ENCODE results near the gene GLUL. TPM values are rescaled to one million over a fixed set of nuclear protein-coding genes. Genes with fewer than 3 reads are reported as not detected.

The GLUL gene
- total RNA-seq, 1 donor from 2014 or later: 37.8 TPM

DNA sequence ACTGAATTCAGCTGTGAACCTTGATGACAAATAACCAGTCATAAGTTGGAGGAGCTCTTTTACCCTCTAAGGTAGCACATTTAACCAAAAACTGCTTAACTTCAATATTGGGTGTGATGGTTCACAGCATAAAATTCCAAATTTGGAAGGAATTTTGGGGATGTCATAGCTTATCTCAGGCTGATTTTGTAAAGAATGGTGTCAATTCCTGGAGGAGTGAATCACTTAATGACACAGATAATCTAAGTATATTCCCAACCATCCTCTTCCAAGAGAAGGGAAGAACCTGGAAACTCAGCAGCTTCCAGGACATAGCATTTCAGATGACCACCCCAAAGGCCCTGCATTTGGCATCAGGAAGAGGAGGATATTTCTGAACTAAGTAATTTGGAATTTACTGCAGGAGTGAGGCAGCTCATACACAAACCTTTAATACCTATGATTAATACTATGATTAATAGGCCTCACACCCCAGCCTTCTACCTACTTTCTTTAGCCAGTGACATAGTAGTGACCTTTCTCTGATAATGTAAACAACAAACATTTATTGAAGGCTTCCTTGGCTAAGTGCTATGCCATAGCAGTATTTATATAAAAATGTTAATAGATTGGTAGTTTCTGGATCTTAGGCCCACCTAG lies 14.5 kb downstream of the GLUL start:
- intact Hi-C loops (cut with micrococcal nuclease): no loop called here
- Mint-ChIP-seq H3K36me3 (ENCODE audit: low read depth) (no peaks in the 10 kb centered on the region), H3K27ac (no peak overlapping the region), H3K9me3 (no peaks in the 10 kb centered on the region), H3K4me3 (no peak overlapping the region), H3K27me3 (no peaks in the 10 kb centered on the region), H3K4me1 (no peaks in the 10 kb centered on the region)
- TF ChIP-seq, protein P1, sequence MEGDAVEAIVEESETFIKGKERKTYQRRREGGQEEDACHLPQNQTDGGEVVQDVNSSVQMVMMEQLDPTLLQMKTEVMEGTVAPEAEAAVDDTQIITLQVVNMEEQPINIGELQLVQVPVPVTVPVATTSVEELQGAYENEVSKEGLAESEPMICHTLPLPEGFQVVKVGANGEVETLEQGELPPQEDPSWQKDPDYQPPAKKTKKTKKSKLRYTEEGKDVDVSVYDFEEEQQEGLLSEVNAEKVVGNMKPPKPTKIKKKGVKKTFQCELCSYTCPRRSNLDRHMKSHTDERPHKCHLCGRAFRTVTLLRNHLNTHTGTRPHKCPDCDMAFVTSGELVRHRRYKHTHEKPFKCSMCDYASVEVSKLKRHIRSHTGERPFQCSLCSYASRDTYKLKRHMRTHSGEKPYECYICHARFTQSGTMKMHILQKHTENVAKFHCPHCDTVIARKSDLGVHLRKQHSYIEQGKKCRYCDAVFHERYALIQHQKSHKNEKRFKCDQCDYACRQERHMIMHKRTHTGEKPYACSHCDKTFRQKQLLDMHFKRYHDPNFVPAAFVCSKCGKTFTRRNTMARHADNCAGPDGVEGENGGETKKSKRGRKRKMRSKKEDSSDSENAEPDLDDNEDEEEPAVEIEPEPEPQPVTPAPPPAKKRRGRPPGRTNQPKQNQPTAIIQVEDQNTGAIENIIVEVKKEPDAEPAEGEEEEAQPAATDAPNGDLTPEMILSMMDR (IDR thresholded peaks at IDR 0.05): no peak
- no peak for ATAC-seq (ENCODE audit: low read depth)
- CTCF ChIA-PET: interaction anchor here (1.3 kb wide), 1 partner anchor 18 kb away, joined by 3 read pairs; no protein-coding TSS in a partner anchor
- POLR2A ChIA-PET: no interaction called here
- DNase-seq: no peak

DNA sequence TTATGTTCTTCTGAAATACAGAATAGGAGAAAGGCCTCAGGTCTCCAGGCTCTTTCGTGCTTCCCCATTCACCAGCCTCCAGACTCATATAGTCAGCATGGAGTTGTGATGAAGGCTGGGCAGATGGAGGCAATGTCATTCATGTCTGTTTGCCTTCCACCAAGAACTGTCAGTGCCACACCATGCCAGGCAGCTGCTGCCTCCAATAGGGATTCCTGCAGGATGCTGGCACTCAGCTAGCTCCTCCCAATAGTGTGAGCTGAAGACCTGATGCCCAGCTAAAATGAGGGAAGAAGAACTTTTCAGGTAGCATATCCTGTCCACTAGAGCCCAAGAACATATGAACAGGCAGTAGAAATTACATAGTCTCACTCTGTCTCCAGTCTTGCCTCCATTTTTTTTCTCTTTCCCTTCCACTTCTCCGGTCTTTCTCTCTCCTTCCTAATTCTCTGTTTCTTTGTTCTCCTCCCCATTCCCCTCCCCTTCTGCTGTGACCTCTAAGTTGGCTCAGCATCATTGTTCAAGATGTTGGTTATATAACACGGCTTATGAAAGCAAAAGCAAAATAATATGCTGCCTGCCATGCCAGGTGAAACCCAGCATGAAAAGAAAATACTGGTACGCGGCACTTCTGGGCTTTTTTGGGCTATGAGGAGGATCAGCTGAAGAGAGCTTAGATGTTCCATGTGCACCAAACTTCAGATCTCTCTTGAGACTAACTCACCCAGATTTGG lies 17.3 kb downstream of the GLUL start:
- ATAC-seq (ENCODE audit: low read depth) (no peak), DNase-seq (no peak)
- TF ChIP-seq, protein P1 (IDR thresholded peaks at IDR 0.05): no peak
- H3K9me3 Mint-ChIP-seq: no peaks in the 10 kb centered on the region
- H3K4me1 Mint-ChIP-seq: no peaks in the 10 kb centered on the region
- H3K27ac Mint-ChIP-seq: no peak overlapping the region
- ChIA-PET CTCF (no interaction called here), POLR2A (no interaction called here)
- H3K27me3 Mint-ChIP-seq: no peaks in the 10 kb centered on the region
- H3K4me3 Mint-ChIP-seq: no peak overlapping the region
- H3K36me3 Mint-ChIP-seq (ENCODE audit: low read depth): no peaks in the 10 kb centered on the region
- intact Hi-C loops (cut with micrococcal nuclease): no loop called here

DNA sequence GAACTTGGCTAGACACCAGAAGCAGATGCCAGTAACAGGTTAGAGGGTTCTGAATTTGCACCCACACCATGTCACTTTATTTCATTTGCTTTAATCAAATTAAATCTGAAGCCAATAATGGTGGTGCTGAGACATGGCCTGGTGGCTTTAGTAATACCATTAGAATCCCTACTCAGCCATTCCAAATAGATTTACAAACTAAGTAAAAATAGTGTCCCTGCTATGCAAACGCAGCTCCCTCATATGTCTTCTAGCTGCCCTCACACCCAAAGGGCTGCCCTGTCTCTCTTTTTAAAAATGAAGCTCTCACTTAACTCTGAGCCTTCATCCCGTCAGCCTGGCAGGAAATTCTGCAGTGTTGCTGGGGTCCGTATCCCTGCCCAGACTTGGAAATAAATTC lies 21.1 kb downstream of the GLUL start:
- TF ChIP-seq, protein P1 (IDR thresholded peaks at IDR 0.05): no peak
- intact Hi-C loops (cut with micrococcal nuclease): no loop called here
- Mint-ChIP-seq H3K4me3 (no peak overlapping the region), H3K4me1 (peaks cover 5% of the 10 kb centered on the region), H3K27ac (no peak overlapping the region), H3K36me3 (ENCODE audit: low read depth) (no peaks in the 10 kb centered on the region), H3K9me3 (no peaks in the 10 kb centered on the region), H3K27me3 (peaks cover 1% of the 10 kb centered on the region)
- CTCF ChIA-PET: no interaction called here
- DNase-seq: no peak
- no peak for ATAC-seq (ENCODE audit: low read depth)
- POLR2A ChIA-PET: no interaction called here

DNA sequence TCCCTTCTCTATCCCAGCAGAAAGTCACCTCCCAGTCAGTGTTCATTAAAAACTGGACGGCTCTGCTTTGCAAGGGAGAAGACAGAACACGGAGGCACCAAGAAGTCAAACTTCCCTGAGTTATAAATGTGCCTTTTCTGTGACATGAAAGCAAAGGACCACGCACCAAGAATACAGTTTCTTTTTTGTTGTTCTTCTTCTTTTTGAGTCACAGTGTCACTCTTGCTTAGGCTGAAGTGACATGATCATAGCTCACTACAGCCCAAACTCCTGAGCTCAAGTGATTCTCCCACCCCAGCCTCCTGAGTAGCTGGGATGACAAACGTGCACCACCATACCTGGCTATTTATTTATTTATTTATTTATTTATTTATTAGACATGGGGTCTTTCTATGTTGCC lies 22.7 kb downstream of the GLUL start:
- TF ChIP-seq, protein P1 (IDR thresholded peaks at IDR 0.05): no peak

DNA sequence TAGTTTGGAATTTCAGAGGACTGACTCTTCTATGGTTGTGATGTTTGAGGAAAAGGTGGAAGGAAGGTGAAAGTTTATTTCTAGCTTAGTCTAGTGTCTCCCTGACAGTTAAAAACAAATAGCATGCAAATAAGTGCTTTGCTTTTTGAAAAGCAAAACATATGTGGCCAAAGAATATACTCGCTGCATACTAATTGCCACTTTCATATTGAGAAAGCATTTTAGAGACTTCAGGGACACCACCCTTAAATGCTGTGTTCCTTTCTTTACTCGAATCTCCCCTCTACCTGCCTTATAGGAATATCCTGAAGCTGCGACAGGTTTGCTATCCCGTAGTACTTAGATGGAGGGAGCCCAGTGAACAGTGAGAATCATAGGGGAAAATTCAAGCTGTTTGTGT lies 23.2 kb downstream of the GLUL start:
- no peak overlapping the region for H3K27ac Mint-ChIP-seq
- ATAC-seq (ENCODE audit: low read depth): no peak

More for the DNA sequence above, 22.7 kb downstream of the GLUL start:
- DNase-seq (no peak), ATAC-seq (ENCODE audit: low read depth) (no peak)
- Mint-ChIP-seq H3K9me3 (no peaks in the 10 kb centered on the region), H3K4me1 (peaks cover 5% of the 10 kb centered on the region), H3K27ac (no peak overlapping the region), H3K36me3 (ENCODE audit: low read depth) (no peaks in the 10 kb centered on the region), H3K27me3 (peaks cover 2% of the 10 kb centered on the region), H3K4me3 (no peak overlapping the region)
- intact Hi-C loops (cut with micrococcal nuclease): no loop called here
- CTCF ChIA-PET: no interaction called here
- POLR2A ChIA-PET: no interaction called here

More for the DNA sequence above, 23.2 kb downstream of the GLUL start:
- intact Hi-C loops (cut with micrococcal nuclease): no loop called here
- DNase-seq: no peak
- H3K4me1 Mint-ChIP-seq: peaks cover 5% of the 10 kb centered on the region
- no peak overlapping the region for H3K4me3 Mint-ChIP-seq
- H3K27me3 Mint-ChIP-seq: peaks cover 2% of the 10 kb centered on the region
- POLR2A ChIA-PET: no interaction called here
- H3K9me3 Mint-ChIP-seq: no peaks in the 10 kb centered on the region
- TF ChIP-seq, protein P1 (IDR thresholded peaks at IDR 0.05): no peak
- no peaks in the 10 kb centered on the region for H3K36me3 Mint-ChIP-seq (ENCODE audit: low read depth)
- CTCF ChIA-PET: no interaction called here
